ENCODE measurements around the gene PLCB4. TPM values are rescaled to one million over a fixed set of nuclear protein-coding genes. Genes with fewer than 3 reads are reported as not detected.

The PLCB4 gene
- total RNA-seq, 1 donor from 2014 or later = 6.6 TPM

GRCh38 chr20:9134346-9134745 is 65.5 kb downstream of the PLCB4 start:
- peaks cover 15% of the 10 kb centered on the region for H3K9me3 ChIP-seq
- H3K4me1 ChIP-seq = no peaks in the 10 kb centered on the region
- DNase-seq (no peak), ATAC-seq (no peak)
- no peaks in the 10 kb centered on the region for H3K27me3 ChIP-seq (ENCODE audit: low read depth)
- H3K27ac ChIP-seq = no peak overlapping the region
- no peak for TF ChIP-seq CTCF (IDR thresholded peaks at IDR 0.05)
- no peak overlapping the region for H3K4me3 ChIP-seq
- no peaks in the 10 kb centered on the region for H3K36me3 ChIP-seq
- intact Hi-C loops (cut with DNase I) = no loop called here

- intact Hi-C loops (cut with DNase I) = no loop called here
- no peak overlapping the region for H3K4me3 ChIP-seq
- ATAC-seq (no peak), DNase-seq (no peak)
- no peak for TF ChIP-seq CTCF (IDR thresholded peaks at IDR 0.05)
- H3K4me1 ChIP-seq = no peaks in the 10 kb centered on the region
- peaks cover 12% of the 10 kb centered on the region for H3K9me3 ChIP-seq
- no peaks in the 10 kb centered on the region for H3K27me3 ChIP-seq (ENCODE audit: low read depth)
- no peaks in the 10 kb centered on the region for H3K36me3 ChIP-seq
- peak overlapping the region; percentile 13 for H3K27ac ChIP-seq
These were observed 67.2 kb downstream of the PLCB4 start for GRCh38 chr20:9136114-9136513.

GRCh38 chr20:9137001-9137400 is 68.1 kb downstream of the PLCB4 start:
- DNase-seq = no peak
- intact Hi-C loops (cut with DNase I) = no loop called here
- Histone ChIP-seq H3K27me3 (ENCODE audit: low read depth) (no peaks in the 10 kb centered on the region), H3K4me3 (no peak overlapping the region), H3K9me3 (peaks cover 4% of the 10 kb centered on the region), H3K27ac (no peak overlapping the region), H3K4me1 (no peaks in the 10 kb centered on the region), H3K36me3 (no peaks in the 10 kb centered on the region)
- no peak for ATAC-seq
- TF ChIP-seq CTCF (IDR thresholded peaks at IDR 0.05) = no peak

- peak in 1 of 2 donors; percentile 30 for ATAC-seq
- Histone ChIP-seq H3K9me3 (no peaks in the 10 kb centered on the region), H3K4me3 (no peak overlapping the region), H3K4me1 (no peaks in the 10 kb centered on the region), H3K36me3 (no peaks in the 10 kb centered on the region), H3K27me3 (ENCODE audit: low read depth) (no peaks in the 10 kb centered on the region), H3K27ac (no peak overlapping the region)
- DNase-seq = no peak
- TF ChIP-seq CTCF (IDR thresholded peaks at IDR 0.05) = no peak
- intact Hi-C loops (cut with DNase I) = no loop called here
These were observed 70.4 kb downstream of the PLCB4 start for GRCh38 chr20:9139106-9139833.

- no peaks in the 10 kb centered on the region for H3K36me3 ChIP-seq
- intact Hi-C loops (cut with DNase I) = no loop called here
- TF ChIP-seq CTCF (IDR thresholded peaks at IDR 0.05) = no peak
- peaks cover 6% of the 10 kb centered on the region for H3K4me1 ChIP-seq
- H3K4me3 ChIP-seq = no peak overlapping the region
- no peaks in the 10 kb centered on the region for H3K9me3 ChIP-seq
- H3K27me3 ChIP-seq (ENCODE audit: low read depth) = no peaks in the 10 kb centered on the region
- H3K27ac ChIP-seq = no peak overlapping the region
- DNase-seq (no peak), ATAC-seq (no peak)
These were observed 71.4 kb downstream of the PLCB4 start for GRCh38 chr20:9140162-9140760.

Measured in lower lobe of right lung (tissue), 2 donors.